ENCODE results near the gene COL11A2. TPM values are rescaled to one million over a fixed set of nuclear protein-coding genes. Genes with fewer than 3 reads are reported as not detected.
A peak's percentile ranks its signal among the peaks of the same experiment; 100 is the strongest.

COL11A2 gene
- total and polyA plus RNA-seq, 2 of the 13 experiments (the other 11 are each of a cell fraction or from before 2014, with no cell fraction given), result 0.55 TPM

GRCh38 chr6:33200219-33201146, 8.2 kb upstream of the COL11A2 start, which contains the start of the genes RXRB and SLC39A7 (continued):
- TF ChIP-seq POGK (CRISPR knock-in tag; conservative IDR thresholded peaks at IDR 0.05) (peak; percentile 91), FOXA3 (CRISPR knock-in tag; IDR thresholded peaks at IDR 0.05) (peak; percentile 77), ZNF782 (CRISPR knock-in tag; IDR thresholded peaks at IDR 0.05; ENCODE audit: borderline replicate concordance) (peak; percentile 92), ZNF546 (CRISPR knock-in tag; conservative IDR thresholded peaks at IDR 0.05) (no peak; the same call in 1 of the 2 replicates), ZNF841 (CRISPR knock-in tag; IDR thresholded peaks at IDR 0.05; ENCODE audit: borderline replicate concordance) (no peak), ZNF230 (CRISPR knock-in tag; IDR thresholded peaks at IDR 0.05) (no peak; the same call in none of the 2 replicates), TMF1 (CRISPR knock-in tag; IDR thresholded peaks at IDR 0.05; ENCODE audit: low read depth) (peak; percentile 31; the same call in 1 of the 2 replicates), ZBTB4 (CRISPR knock-in tag; IDR thresholded peaks at IDR 0.05; ENCODE audit: borderline replicate concordance) (no peak), ZBTB10 (CRISPR knock-in tag; IDR thresholded peaks at IDR 0.05; ENCODE audit: borderline replicate concordance) (peak; percentile 62; the same call in 1 of the 2 replicates), IKZF5 (CRISPR knock-in tag; IDR thresholded peaks at IDR 0.05) (peak; percentile 89), DMAP1 (CRISPR knock-in tag; IDR thresholded peaks at IDR 0.05) (peak; percentile 94), NFKBIZ (CRISPR knock-in tag; IDR thresholded peaks at IDR 0.05) (peak; percentile 79; the same call in 1 of the 2 replicates), DBP (CRISPR knock-in tag; IDR thresholded peaks at IDR 0.05; ENCODE audit: not compliant biosample characterization) (peak; percentile 51), KLF9 (CRISPR knock-in tag; IDR thresholded peaks at IDR 0.05; ENCODE audit: low read depth) (0 out of 2 replicates have a peak, but pooled peaks have one; percentile 72), RXRB (CRISPR knock-in tag; IDR thresholded peaks at IDR 0.05; ENCODE audit: borderline replicate concordance) (peak; percentile 79), RELA (CRISPR knock-in tag; IDR thresholded peaks at IDR 0.05) (peak; percentile 5), ZNF256 (CRISPR knock-in tag; conservative IDR thresholded peaks at IDR 0.05) (0 out of 2 replicates have a peak, but pooled peaks have one; percentile 79), HDAC6 (IDR thresholded peaks at IDR 0.05; ENCODE audit: low read depth, low read length) (no peak), KDM6A (CRISPR knock-in tag; IDR thresholded peaks at IDR 0.05; ENCODE audit: low read depth) (no peak)
